Thyroid gland (tissue), 4 donors: ENCODE data around the gene PRR14. TPM values are rescaled to one million over a fixed set of nuclear protein-coding genes. Genes with fewer than 3 reads are reported as not detected.

Experiments used
- DNase-seq, 2 donors: peaks; one replicate each; pipeline ENCODE4 v3.0.0-alpha.2; 2019
- H3K27ac ChIP-seq, 3 donors: fragments of 200-600 bp; sonication (generic); 1 replicate in 2 of 3; 2 replicates in 1 of 3; pipeline ENCODE4 v1.5.1; 2016 to 2019; ENCODE audit warnings: mild to moderate bottlenecking in 1 of 3, moderate library complexity in 1 of 3
- H3K27me3 ChIP-seq: fragments of 200-600 bp; sonication (generic); one replicate; pipeline ENCODE4 v1.5.1; 2019
- H3K36me3 ChIP-seq, 2 donors: fragments of 200-600 bp; sonication (generic); one replicate each; pipeline ENCODE4 v1.5.1; 2016 to 2019
- H3K4me1 ChIP-seq, 2 donors: fragments of 200-600 bp; sonication (generic); one replicate each; pipeline ENCODE4 v1.5.1; 2017 to 2019
- H3K4me3 ChIP-seq, 3 donors: fragments of 200-600 bp; sonication (generic); replicated peaks in 1 of 3; 1 replicate in 2 of 3; 2 replicates in 1 of 3; pipeline ENCODE4 v1.5.1; 2016; ENCODE audit warnings: mild to moderate bottlenecking in 1 of 3
- H3K9me3 ChIP-seq: fragments of 200-600 bp; sonication (generic); one replicate; pipeline ENCODE4 v1.5.1; 2017
- CTCF ChIP-seq, 6 experiments: fragments of 200-600 bp in 3 of 6; fragments of 450-650 bp in 3 of 6; sonication (generic) in 3 of 6; IDR thresholded peaks; one replicate each; pipeline ENCODE4 v1.5.1; 2016 to 2019; ENCODE audit warnings: antibody characterized with exemption in 6 of 6, mild to moderate bottlenecking in 2 of 6, inconsistent platforms in 1 of 6, moderate library complexity in 1 of 6
- POLR2A ChIP-seq, 2 donors: fragments of 450-650 bp; IDR thresholded peaks; one replicate each; pipeline ENCODE4 v1.6.1; 2017; ENCODE audit warnings: antibody characterized with exemption in 2 of 2, mild to moderate bottlenecking in 2 of 2, moderate library complexity in 1 of 2
- WGBS, 2 donors: methylation state at CpG; one replicate each; pipeline ENCODE4 v1.1.5; 2017; 5-methylcytosine and 5-hydroxymethylcytosine counted together
- intact Hi-C: fragments of 100-400 bp; cut with DNase I; formaldehyde crosslinking; loops from one replicate; pipeline ENCODE4 v1.15.1; 2023
- total RNA-seq, 4 donors: library from RNA; depleted of rRNA; stranded (reverse); fragments of >200 nt; gene quantifications; one replicate each; pipeline ENCODE4 v1.2.3, GENCODE V29; 2016

Gene PRR14
- total RNA-seq, 4 donors from 2014 or later: 26.5 to 44.7 (median 34.7) TPM

- H3K4me1 ChIP-seq: peaks cover 0 to 9% of the 10 kb centered on the region in 2 donors
- H3K9me3 ChIP-seq: no peaks in the 10 kb centered on the region
- H3K4me3 ChIP-seq: peak within 1 kb of the TSS; percentile 56 to 89 (median 85)
- intact Hi-C loops: loop anchor here (10.0 kb wide), 1 partner anchor 165 kb away; the partner anchor contains the start of gene SEPHS2
- H3K36me3 ChIP-seq: peaks cover 8 to 13% of the 10 kb centered on the region in 2 donors
- no peaks in the 10 kb centered on the region for H3K27me3 ChIP-seq
- DNase-seq: peak; percentile 95 to 96
- WGBS, 2 donors: 2% methylated on average over 36 to 40 of the region's 63 CpGs
- H3K27ac ChIP-seq: peak within 1 kb of the TSS; percentile 83 to 96 (median 92)
- TF ChIP-seq POLR2A (IDR thresholded peaks at IDR 0.05) (peak in 1 of 2 donors; percentile 73), CTCF (IDR thresholded peaks at IDR 0.05) (no peak)
Measured at GRCh38 chr16:30609926-30610839, 40.6 kb upstream of the PRR14 start, which contains the start of gene ZNF689. TSS of gene ZNF689 (minus strand) at chr16:30610389. CDS start at chr16:30610041, 348 bp downstream.

- peak in 1 of 2 donors; percentile 15 for DNase-seq
- H3K4me3 ChIP-seq: no peak overlapping the region
- H3K27ac ChIP-seq: no peak overlapping the region
- no peaks in the 10 kb centered on the region for H3K9me3 ChIP-seq
- 37 to 38% methylated on average over 12 of the region's 12 CpGs for WGBS, 2 donors
- H3K27me3 ChIP-seq: no peaks in the 10 kb centered on the region
- TF ChIP-seq POLR2A (IDR thresholded peaks at IDR 0.05) (no peak), CTCF (IDR thresholded peaks at IDR 0.05) (peak in 1 of 6 experiments; percentile 10)
- no peaks in the 10 kb centered on the region for H3K4me1 ChIP-seq
- H3K36me3 ChIP-seq: no peaks in the 10 kb centered on the region
- intact Hi-C loops: no loop called here
Measured at GRCh38 chr16:30615358-30616091, 35.2 kb upstream of the PRR14 start.

- intact Hi-C loops: no loop called here
- H3K27ac ChIP-seq: no peak overlapping the region
- WGBS, 2 donors: 84 to 87% methylated on average over 4 of the region's 4 CpGs
- H3K9me3 ChIP-seq: no peaks in the 10 kb centered on the region
- no peak overlapping the region for H3K4me3 ChIP-seq
- H3K36me3 ChIP-seq: no peaks in the 10 kb centered on the region
- H3K27me3 ChIP-seq: no peaks in the 10 kb centered on the region
- TF ChIP-seq POLR2A (IDR thresholded peaks at IDR 0.05) (no peak), CTCF (IDR thresholded peaks at IDR 0.05) (no peak)
- no peaks in the 10 kb centered on the region for H3K4me1 ChIP-seq
- no peak for DNase-seq
Measured at GRCh38 chr16:30619202-30619601, 31.6 kb upstream of the PRR14 start.

- DNase-seq: no peak
- Histone ChIP-seq H3K36me3 (no peaks in the 10 kb centered on the region), H3K4me3 (no peak overlapping the region), H3K9me3 (no peaks in the 10 kb centered on the region), H3K4me1 (no peaks in the 10 kb centered on the region), H3K27me3 (no peaks in the 10 kb centered on the region), H3K27ac (no peak overlapping the region)
- intact Hi-C loops: no loop called here
- 81 to 90% methylated on average over 5 of the region's 5 CpGs for WGBS, 2 donors
- TF ChIP-seq POLR2A (IDR thresholded peaks at IDR 0.05): no peak
- no peak for TF ChIP-seq CTCF (IDR thresholded peaks at IDR 0.05)
Measured at GRCh38 chr16:30619638-30620037, 31.1 kb upstream of the PRR14 start.
